ENCODE measurements around the gene EPHA10. TPM values are rescaled to one million over a fixed set of nuclear protein-coding genes. Genes with fewer than 3 reads are reported as not detected.
"Not testable (repeated sequence)": the region's sequence is repeated elsewhere in the genome, so short reads cannot be mapped to it uniquely, and the experiment has no call there.

Gene EPHA10
- total RNA-seq, 1 donor from 2014 or later, result 0.05 TPM

GRCh38 chr1:37685722-37686121 lies 79.2 kb downstream of the EPHA10 start:
- intact Hi-C loops (cut with micrococcal nuclease), result no loop called here
- Mint-ChIP-seq H3K27me3 (ENCODE audit: insufficient read depth) (no peaks in the 10 kb centered on the region), H3K4me1 (ENCODE audit: low read depth) (peaks cover 20% of the 10 kb centered on the region), H3K4me3 (no peak overlapping the region), H3K9me3 (no peaks in the 10 kb centered on the region), H3K36me3 (ENCODE audit: low read depth) (peaks cover 36% of the 10 kb centered on the region), H3K27ac (no peak overlapping the region)
- DNase-seq (ENCODE audit: low spot score), result no peak

- DNase-seq (ENCODE audit: low spot score); H3K9me3 Mint-ChIP-seq; H3K4me1 Mint-ChIP-seq (ENCODE audit: low read depth); H3K27ac Mint-ChIP-seq; H3K27me3 Mint-ChIP-seq (ENCODE audit: insufficient read depth); intact Hi-C loops (cut with micrococcal nuclease); H3K4me3 Mint-ChIP-seq: not testable (repeated sequence)
- H3K36me3 Mint-ChIP-seq (ENCODE audit: low read depth), result peaks cover 32% of the 10 kb centered on the region
Observed at GRCh38 chr1:37684182-37684581, 80.7 kb downstream of the EPHA10 start.

DNA sequence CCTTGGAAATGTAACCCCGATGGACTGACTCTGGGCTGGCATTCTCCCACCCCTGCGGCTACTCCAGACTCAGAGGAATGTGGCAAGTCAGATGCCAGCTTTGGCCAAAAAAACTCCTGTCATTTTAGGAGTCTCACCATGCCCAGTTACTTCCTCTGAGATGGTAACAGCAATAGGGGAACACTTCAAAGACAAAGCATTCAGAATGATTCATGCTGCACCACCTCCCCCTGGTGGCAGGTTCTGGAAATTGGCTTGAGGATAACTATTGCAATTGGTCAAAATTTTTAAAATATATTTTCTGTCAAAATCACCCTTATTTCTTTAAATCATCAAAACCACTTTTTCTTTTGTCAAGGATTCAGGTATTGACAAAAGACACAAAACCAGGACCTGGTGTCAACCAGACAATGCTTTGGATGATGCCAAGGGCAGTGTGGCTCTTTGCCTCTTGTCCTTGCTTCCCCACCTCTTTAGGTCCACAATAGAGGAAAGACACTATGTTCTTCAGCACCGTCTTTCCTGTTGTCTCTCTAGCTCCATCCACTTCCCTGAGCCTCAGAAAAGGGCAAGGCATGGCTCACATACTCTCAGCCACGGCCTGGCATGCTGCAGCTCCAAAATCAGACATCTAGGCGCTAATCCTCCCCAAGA lies 82.5 kb downstream of the EPHA10 start:
- H3K27ac Mint-ChIP-seq, result no peak overlapping the region
- peaks cover 20% of the 10 kb centered on the region for H3K36me3 Mint-ChIP-seq (ENCODE audit: low read depth)
- intact Hi-C loops (cut with micrococcal nuclease), result loop anchor here (1.0 kb wide), 5 partner anchors 8 to 228 kb away; partner anchors contain the start of gene GNL2
- peak; percentile 61 for DNase-seq (ENCODE audit: low spot score)
- no peaks in the 10 kb centered on the region for H3K9me3 Mint-ChIP-seq
- no peaks in the 10 kb centered on the region for H3K27me3 Mint-ChIP-seq (ENCODE audit: insufficient read depth)
- H3K4me3 Mint-ChIP-seq, result no peak overlapping the region
- no peaks in the 10 kb centered on the region for H3K4me1 Mint-ChIP-seq (ENCODE audit: low read depth)

GRCh38 chr1:37680933-37681332 lies 84.0 kb downstream of the EPHA10 start:
- no peaks in the 10 kb centered on the region for H3K9me3 Mint-ChIP-seq
- no peak overlapping the region for H3K4me3 Mint-ChIP-seq
- peaks cover 9% of the 10 kb centered on the region for H3K4me1 Mint-ChIP-seq (ENCODE audit: low read depth)
- DNase-seq (ENCODE audit: low spot score), result no peak
- intact Hi-C loops (cut with micrococcal nuclease), result no loop called here
- peaks cover 17% of the 10 kb centered on the region for H3K36me3 Mint-ChIP-seq (ENCODE audit: low read depth)
- H3K27me3 Mint-ChIP-seq (ENCODE audit: insufficient read depth), result peaks cover 5% of the 10 kb centered on the region
- H3K27ac Mint-ChIP-seq, result no peak overlapping the region

DNA sequence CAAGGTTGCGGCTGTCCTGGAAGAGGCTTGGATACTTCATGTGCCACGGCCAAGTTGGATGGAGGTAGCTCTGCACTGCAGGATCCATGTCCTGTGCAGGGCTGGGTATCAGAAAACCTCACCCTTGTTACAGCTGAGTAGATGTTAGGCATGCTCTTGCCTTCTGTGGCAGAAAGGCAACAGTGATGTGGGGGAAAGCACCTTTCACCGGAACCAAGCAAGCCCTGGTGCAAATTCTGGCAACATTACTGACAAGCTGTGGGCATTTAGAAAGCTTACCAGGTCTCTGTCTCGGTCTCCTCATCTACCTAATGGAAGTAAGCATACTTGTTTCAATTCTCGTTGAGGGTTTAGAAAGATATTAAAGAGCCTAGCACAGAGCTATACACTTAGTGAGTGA lies 87.1 kb downstream of the EPHA10 start:
- H3K27ac Mint-ChIP-seq, result no peak overlapping the region
- peaks cover 20% of the 10 kb centered on the region for H3K4me1 Mint-ChIP-seq (ENCODE audit: low read depth)
- DNase-seq (ENCODE audit: low spot score), result no peak
- peaks cover 5% of the 10 kb centered on the region for H3K36me3 Mint-ChIP-seq (ENCODE audit: low read depth)
- no peak overlapping the region for H3K4me3 Mint-ChIP-seq
- intact Hi-C loops (cut with micrococcal nuclease), result no loop called here
- peaks cover 14% of the 10 kb centered on the region for H3K27me3 Mint-ChIP-seq (ENCODE audit: insufficient read depth)
- H3K9me3 Mint-ChIP-seq, result no peaks in the 10 kb centered on the region

DNA sequence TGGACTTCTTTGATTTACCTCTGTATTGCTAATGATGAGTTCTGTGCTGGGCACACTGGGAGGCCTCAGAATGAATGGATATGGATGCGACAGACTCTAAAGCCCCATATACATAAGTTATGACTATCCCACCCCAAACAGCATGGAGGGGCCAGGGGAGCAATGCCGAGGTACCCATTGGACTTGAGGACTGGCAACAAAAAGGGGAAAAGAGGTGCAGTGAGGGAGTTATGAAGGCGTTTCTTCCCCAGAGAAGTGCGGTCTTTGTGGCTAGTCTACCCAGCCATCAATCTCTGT lies 87.8 kb downstream of the EPHA10 start:
- no peaks in the 10 kb centered on the region for H3K9me3 Mint-ChIP-seq
- intact Hi-C loops (cut with micrococcal nuclease), result no loop called here
- no peak for DNase-seq (ENCODE audit: low spot score)
- no peak overlapping the region for H3K4me3 Mint-ChIP-seq
- H3K36me3 Mint-ChIP-seq (ENCODE audit: low read depth), result peaks cover under 1% of the 10 kb centered on the region
- no peak overlapping the region for H3K27ac Mint-ChIP-seq
- H3K27me3 Mint-ChIP-seq (ENCODE audit: insufficient read depth), result peaks cover 18% of the 10 kb centered on the region
- H3K4me1 Mint-ChIP-seq (ENCODE audit: low read depth), result peaks cover 20% of the 10 kb centered on the region

DNA sequence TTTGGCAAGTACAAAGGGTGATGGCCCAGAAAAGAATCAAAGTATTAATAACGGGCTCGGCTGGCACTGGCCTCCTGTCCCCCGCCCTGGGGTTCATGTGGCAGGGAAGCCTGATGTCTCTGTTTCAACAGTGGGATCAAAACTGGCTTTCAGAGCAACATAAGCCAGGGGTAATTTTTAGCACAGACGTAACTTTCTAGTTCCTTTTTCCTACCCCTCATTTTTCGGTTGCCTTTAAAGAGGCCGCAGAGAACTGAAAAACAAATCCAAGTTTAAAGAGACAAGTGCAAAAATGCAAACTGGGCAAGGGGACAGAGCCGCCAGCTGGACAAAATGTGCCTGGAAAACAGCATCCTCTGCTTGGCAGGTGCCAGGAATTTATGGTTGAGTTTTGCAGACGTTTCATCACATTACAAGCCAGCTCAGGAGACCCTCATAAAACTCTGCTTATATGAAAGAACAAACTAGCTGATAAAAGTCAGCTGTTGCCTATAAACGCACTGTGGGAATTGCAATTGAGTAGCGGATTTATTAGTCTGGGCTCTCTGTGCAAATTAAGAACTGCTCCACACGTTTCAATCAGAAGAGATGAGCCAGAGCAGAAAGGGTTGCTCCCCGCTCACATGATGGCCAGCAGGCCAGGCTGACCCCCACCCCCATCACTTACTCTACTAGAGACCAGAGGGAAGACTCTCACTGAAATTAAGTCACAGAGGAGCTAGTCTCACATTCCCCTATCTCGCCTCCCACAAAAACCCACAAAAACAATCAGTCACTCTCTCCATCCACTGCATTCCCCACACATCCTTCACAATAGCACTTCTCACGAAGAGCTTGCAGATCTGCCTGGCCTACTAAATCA lies 88.4 kb downstream of the EPHA10 start:
- H3K27ac Mint-ChIP-seq, result no peak overlapping the region
- H3K36me3 Mint-ChIP-seq (ENCODE audit: low read depth), result no peaks in the 10 kb centered on the region
- H3K4me3 Mint-ChIP-seq, result no peak overlapping the region
- intact Hi-C loops (cut with micrococcal nuclease), result no loop called here
- no peak for DNase-seq (ENCODE audit: low spot score)
- peaks cover 20% of the 10 kb centered on the region for H3K4me1 Mint-ChIP-seq (ENCODE audit: low read depth)
- peaks cover 21% of the 10 kb centered on the region for H3K27me3 Mint-ChIP-seq (ENCODE audit: insufficient read depth)
- no peaks in the 10 kb centered on the region for H3K9me3 Mint-ChIP-seq

- Mint-ChIP-seq H3K27me3 (ENCODE audit: insufficient read depth) (peaks cover 27% of the 10 kb centered on the region), H3K9me3 (no peaks in the 10 kb centered on the region), H3K27ac (no peak overlapping the region), H3K4me1 (ENCODE audit: low read depth) (peaks cover 20% of the 10 kb centered on the region), H3K36me3 (ENCODE audit: low read depth) (no peaks in the 10 kb centered on the region), H3K4me3 (peak overlapping the region; percentile 19)
- intact Hi-C loops (cut with micrococcal nuclease), result no loop called here
- DNase-seq (ENCODE audit: low spot score), result peak; percentile 67
Observed at GRCh38 chr1:37673920-37674319, 91.0 kb downstream of the EPHA10 start.

DNA sequence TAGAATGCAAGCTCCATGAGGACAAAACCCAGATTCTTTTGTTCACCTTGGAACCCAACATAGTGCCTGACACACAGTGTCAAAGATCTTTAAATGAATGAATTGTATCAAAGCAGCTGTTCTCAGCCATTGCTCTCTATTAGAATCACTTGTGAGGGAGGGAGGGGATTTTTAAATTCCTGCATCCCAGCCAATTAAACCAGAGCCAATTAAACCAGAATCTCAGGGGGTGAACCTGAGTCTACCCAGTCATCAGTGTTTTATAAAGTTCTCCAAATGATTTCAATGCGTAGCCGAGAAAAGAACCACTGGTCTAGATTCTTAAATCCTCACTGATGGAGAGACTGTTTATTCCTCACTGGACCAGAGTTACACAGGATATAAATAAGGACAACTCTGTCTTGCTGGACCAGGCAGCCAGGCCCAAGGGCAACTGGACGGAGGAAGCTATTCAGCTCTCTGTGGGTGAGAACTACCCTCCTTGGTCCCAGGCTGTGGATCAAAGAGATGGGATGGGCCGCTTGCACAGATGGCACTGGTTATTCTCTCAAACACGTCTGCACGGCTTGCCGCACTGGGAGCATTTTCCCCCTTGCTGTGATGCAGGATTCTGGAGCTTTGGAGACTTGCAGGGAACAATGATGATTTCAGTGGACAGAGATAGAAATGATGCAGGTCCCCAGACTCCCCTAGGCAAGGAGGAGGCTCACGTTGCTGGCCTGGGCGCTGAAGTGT lies 92.6 kb downstream of the EPHA10 start:
- intact Hi-C loops (cut with micrococcal nuclease), result no loop called here
- Mint-ChIP-seq H3K36me3 (ENCODE audit: low read depth) (no peaks in the 10 kb centered on the region), H3K27ac (no peak overlapping the region), H3K9me3 (no peaks in the 10 kb centered on the region), H3K4me3 (no peak overlapping the region), H3K4me1 (ENCODE audit: low read depth) (peaks cover 20% of the 10 kb centered on the region), H3K27me3 (ENCODE audit: insufficient read depth) (peaks cover 30% of the 10 kb centered on the region)
- no peak for DNase-seq (ENCODE audit: low spot score)

DNA sequence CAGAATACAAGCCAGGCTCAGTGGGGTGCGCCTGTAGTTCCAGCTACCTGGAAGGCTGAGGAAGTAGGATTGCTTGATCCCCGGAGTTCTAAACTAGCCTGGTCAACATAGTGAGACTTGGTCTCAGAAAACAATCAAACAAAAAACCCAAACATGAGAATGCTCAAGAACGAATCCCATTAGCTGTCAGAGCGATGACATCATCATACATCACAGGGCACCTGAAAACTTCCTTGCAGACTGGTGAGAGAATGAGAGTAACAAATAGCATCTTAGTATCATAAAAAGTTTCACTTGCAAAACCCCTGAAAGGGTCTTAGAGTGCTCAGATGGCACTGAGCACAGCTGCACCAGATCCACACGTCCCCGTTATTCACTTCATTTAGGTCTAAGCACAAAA lies 93.7 kb downstream of the EPHA10 start:
- Mint-ChIP-seq H3K4me1 (ENCODE audit: low read depth) (peaks cover 12% of the 10 kb centered on the region), H3K27ac (no peak overlapping the region), H3K27me3 (ENCODE audit: insufficient read depth) (peaks cover 25% of the 10 kb centered on the region), H3K4me3 (no peak overlapping the region), H3K9me3 (no peaks in the 10 kb centered on the region), H3K36me3 (ENCODE audit: low read depth) (no peaks in the 10 kb centered on the region)
- no peak for DNase-seq (ENCODE audit: low spot score)
- intact Hi-C loops (cut with micrococcal nuclease), result no loop called here

- Mint-ChIP-seq H3K36me3 (ENCODE audit: low read depth) (no peaks in the 10 kb centered on the region), H3K27ac (no peak overlapping the region), H3K4me3 (no peak overlapping the region), H3K27me3 (ENCODE audit: insufficient read depth) (peaks cover 17% of the 10 kb centered on the region), H3K4me1 (ENCODE audit: low read depth) (peaks cover 12% of the 10 kb centered on the region), H3K9me3 (no peaks in the 10 kb centered on the region)
- intact Hi-C loops (cut with micrococcal nuclease), result no loop called here
- DNase-seq (ENCODE audit: low spot score), result no peak
Observed at GRCh38 chr1:37670133-37670532, 94.8 kb downstream of the EPHA10 start.

DNA sequence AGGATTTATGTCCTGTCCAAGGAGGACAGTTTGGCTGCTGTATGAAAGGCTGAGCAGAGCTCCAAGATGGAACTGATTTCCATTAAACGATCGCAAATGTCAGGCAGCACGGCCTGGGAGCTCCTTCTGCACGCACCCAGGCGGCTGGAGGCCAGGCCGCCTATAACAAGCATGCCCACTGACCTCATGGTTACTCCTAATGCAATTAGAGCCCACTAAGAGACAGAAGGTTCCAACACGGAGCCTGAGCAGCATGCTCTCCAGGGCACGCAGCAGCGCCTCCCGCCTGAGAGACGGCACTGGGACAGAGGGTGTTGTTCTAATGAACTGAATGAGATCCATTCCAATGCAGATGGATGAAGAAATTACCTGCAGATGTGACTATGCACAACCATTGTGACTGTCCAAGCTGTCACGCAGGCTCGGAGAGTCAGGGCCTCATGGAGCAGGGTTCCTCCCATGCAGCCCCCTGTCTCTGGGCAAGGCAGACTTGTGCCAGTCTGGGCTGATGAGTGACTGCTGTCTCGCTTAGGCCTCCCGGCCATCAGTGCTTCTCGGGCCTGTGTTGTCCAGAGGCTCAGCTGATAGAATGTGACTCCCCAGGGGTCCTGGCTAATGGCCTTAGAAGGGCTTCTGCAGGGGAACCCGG lies 97.8 kb downstream of the EPHA10 start:
- H3K4me3 Mint-ChIP-seq, result no peak overlapping the region
- H3K4me1 Mint-ChIP-seq (ENCODE audit: low read depth), result no peaks in the 10 kb centered on the region
- H3K36me3 Mint-ChIP-seq (ENCODE audit: low read depth), result no peaks in the 10 kb centered on the region
- H3K27ac Mint-ChIP-seq, result no peak overlapping the region
- no peaks in the 10 kb centered on the region for H3K9me3 Mint-ChIP-seq
- H3K27me3 Mint-ChIP-seq (ENCODE audit: insufficient read depth), result peaks cover 13% of the 10 kb centered on the region
- intact Hi-C loops (cut with micrococcal nuclease), result no loop called here
- DNase-seq (ENCODE audit: low spot score), result no peak

Data from activated T-helper 1 cell treated with anti-CD3 and anti-CD28 coated beads, Interleukin-12 subunit alpha, Interleukin-12 subunit beta, Interleukin-2, Interleukin-4 antibody, amounts not matched to agents 30 ng/mL and 10 ng/mL and 1 ng/mL, durations not matched to agents 14 hours and 24 hours and 36 hours (primary cell).